Neural progenitor cell (in vitro differentiated cells): ENCODE data around the gene NUP107. TPM values are rescaled to one million over a fixed set of nuclear protein-coding genes. Genes with fewer than 3 reads are reported as not detected.

ENCODE experiments used
- DNase-seq: peaks from one replicate; pipeline ENCODE4 v3.0.0-alpha.2; 2016; ENCODE audit warnings: low spot score
- H2AFZ ChIP-seq: fragments of 200-600 bp; sonication (generic); replicated peaks from 2 replicates; pipeline ENCODE4 v1.6.1; 2016; ENCODE audit warnings: antibody characterized with exemption
- H3F3A ChIP-seq: fragments of 200-600 bp; sonication (generic); 2 replicates; pipeline ENCODE4 v1.6.1; 2016; ENCODE audit warnings: antibody characterized with exemption, low read depth
- H3K27ac ChIP-seq: fragments of 200-600 bp; sonication (generic); 2 replicates; pipeline ENCODE4 v1.5.1; 2016; ENCODE audit warnings: mild to moderate bottlenecking
- H3K27me3 ChIP-seq: fragments of 200-600 bp; sonication (generic); 2 replicates; pipeline ENCODE4 v1.6.1; 2016; ENCODE audit warnings: mild to moderate bottlenecking, moderate library complexity
- H3K36me3 ChIP-seq: fragments of 200-600 bp; sonication (generic); 2 replicates; pipeline ENCODE4 v1.5.1; 2016
- H3K4me1 ChIP-seq: fragments of 200-600 bp; sonication (generic); 2 replicates; pipeline ENCODE4 v1.6.1; 2016; ENCODE audit warnings: mixed run types
- H3K4me2 ChIP-seq: fragments of 200-600 bp; sonication (generic); 2 replicates; pipeline ENCODE4 v1.6.1; 2016
- H3K4me3 ChIP-seq: fragments of 200-600 bp; sonication (generic); 2 replicates; pipeline ENCODE4 v1.5.1; 2016
- H3K79me2 ChIP-seq: fragments of 200-600 bp; sonication (generic); 2 replicates; pipeline ENCODE4 v1.6.1; 2016; ENCODE audit warnings: low read depth
- H3K9ac ChIP-seq: fragments of 200-600 bp; sonication (generic); 2 replicates; pipeline ENCODE4 v1.6.1; 2016
- H3K9me3 ChIP-seq: fragments of 200-600 bp; sonication (generic); 2 replicates; pipeline ENCODE4 v1.5.1; 2016; ENCODE audit warnings: low read depth
- H4K20me1 ChIP-seq: fragments of 200-600 bp; sonication (generic); 2 replicates; pipeline ENCODE4 v1.6.1; 2016; ENCODE audit warnings: low read depth
- H3K27ac Mint-ChIP-seq: 3 replicates; pipeline ENCODE4 v1.8.0; 2021; ENCODE audit warnings: mixed read lengths
- H3K27me3 Mint-ChIP-seq: 2 replicates; pipeline ENCODE4 v1.8.0; 2022; ENCODE audit warnings: low read depth, mild to moderate bottlenecking, inconsistent platforms, moderate library complexity, mixed read lengths; ENCODE audit not compliant: insufficient read depth
- H3K36me3 Mint-ChIP-seq: 3 replicates; pipeline ENCODE4 v1.8.0; 2021; ENCODE audit warnings: mixed read lengths
- H3K4me1 Mint-ChIP-seq: 3 replicates; pipeline ENCODE4 v1.8.0; 2021; ENCODE audit warnings: mixed read lengths
- H3K4me3 Mint-ChIP-seq: 3 replicates; pipeline ENCODE4 v1.8.0; 2021; ENCODE audit warnings: mild to moderate bottlenecking, moderate library complexity, mixed read lengths
- H3K9me3 Mint-ChIP-seq: 3 replicates; pipeline ENCODE4 v1.8.0; 2020; ENCODE audit warnings: mixed read lengths
- CTCF ChIP-seq: fragments of 200-600 bp; sonication (generic); IDR thresholded peaks from 2 replicates; pipeline ENCODE4 v1.5.1; 2017; ENCODE audit warnings: antibody characterized with exemption, mild to moderate bottlenecking
- EZH2 ChIP-seq: fragments of 200-600 bp; sonication (generic); IDR thresholded peaks from 2 replicates; pipeline ENCODE4 v1.6.1; 2017; ENCODE audit warnings: antibody characterized with exemption, mild to moderate bottlenecking, moderate library complexity
- EZH2phosphoT487 ChIP-seq: fragments of 200-600 bp; sonication (generic); IDR thresholded peaks from 2 replicates; pipeline ENCODE4 v1.6.1; 2017; ENCODE audit warnings: antibody characterized with exemption
- total RNA-seq: library from RNA; depleted of rRNA; stranded (reverse); fragments of >200 nt; gene quantifications from 2 replicates; pipeline ENCODE4 v1.2.3, GENCODE V29; 2015; ENCODE audit warnings: low replicate concordance

Gene NUP107
- total RNA-seq, 1 donor from 2014 or later, result 231 TPM

GRCh38 chr12:68791897-68792481, 105.2 kb downstream of the NUP107 start:
- peaks cover 2% of the 10 kb centered on the region for H3K27me3 Mint-ChIP-seq
- H3K27ac Mint-ChIP-seq, result no peak overlapping the region
- H3K79me2 ChIP-seq, result no peaks in the 10 kb centered on the region
- H3K4me3 ChIP-seq, result no peak overlapping the region
- no peaks in the 10 kb centered on the region for H3K36me3 Mint-ChIP-seq
- H3K27me3 ChIP-seq, result no peaks in the 10 kb centered on the region
- DNase-seq, result no peak
- H4K20me1 ChIP-seq, result no peaks in the 10 kb centered on the region
- H3K36me3 ChIP-seq, result no peaks in the 10 kb centered on the region
- H2AFZ ChIP-seq, result no peak overlapping the region
- H3K27ac ChIP-seq, result no peak overlapping the region
- no peak overlapping the region for H3K4me3 Mint-ChIP-seq
- peaks cover 5% of the 10 kb centered on the region for H3K4me1 ChIP-seq
- no peak overlapping the region for H3K4me2 ChIP-seq
- no peak for TF ChIP-seq CTCF
- TF ChIP-seq EZH2, result no peak
- TF ChIP-seq EZH2phosphoT487, result no peak
- no peaks in the 10 kb centered on the region for H3K9me3 ChIP-seq
- no peaks in the 10 kb centered on the region for H3K4me1 Mint-ChIP-seq
- peaks cover 3% of the 10 kb centered on the region for H3F3A ChIP-seq
- no peak overlapping the region for H3K9ac ChIP-seq
- H3K9me3 Mint-ChIP-seq, result no peaks in the 10 kb centered on the region

DNA sequence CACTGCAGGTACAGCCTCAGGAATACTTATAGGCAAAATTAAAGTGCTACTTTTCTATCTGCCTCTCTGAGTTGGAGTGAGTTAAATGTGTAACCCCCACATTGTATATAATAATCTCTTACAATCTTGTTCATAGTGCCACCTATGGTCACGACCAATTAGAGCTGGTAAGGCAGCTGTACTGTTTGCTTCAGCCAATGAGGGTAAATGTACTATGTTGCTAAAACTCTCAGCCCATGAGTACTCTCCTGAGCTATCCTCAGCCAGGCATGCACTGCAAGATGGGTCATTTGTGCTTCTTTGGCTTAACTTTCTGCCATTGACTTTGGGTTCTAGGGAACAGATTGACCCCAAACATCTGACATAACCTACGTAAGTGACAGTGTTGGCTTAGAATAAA, 106.2 kb downstream of the NUP107 start:
- H3K4me3 Mint-ChIP-seq, result no peak overlapping the region
- Histone ChIP-seq H3K79me2 (no peaks in the 10 kb centered on the region), H3K4me2 (no peak overlapping the region), H3K9ac (no peak overlapping the region), H3K36me3 (no peaks in the 10 kb centered on the region), H3F3A (no peaks in the 10 kb centered on the region), H4K20me1 (no peaks in the 10 kb centered on the region), H2AFZ (peak overlapping the region; percentile 26), H3K27ac (no peak overlapping the region), H3K27me3 (no peaks in the 10 kb centered on the region), H3K9me3 (no peaks in the 10 kb centered on the region), H3K4me3 (no peak overlapping the region), H3K4me1 (no peaks in the 10 kb centered on the region)
- TF ChIP-seq EZH2phosphoT487 (no peak), EZH2 (no peak), CTCF (no peak)
- no peak overlapping the region for H3K27ac Mint-ChIP-seq
- H3K4me1 Mint-ChIP-seq, result no peaks in the 10 kb centered on the region
- no peaks in the 10 kb centered on the region for H3K36me3 Mint-ChIP-seq
- peak; percentile 14 for DNase-seq
- H3K27me3 Mint-ChIP-seq, result peaks cover 2% of the 10 kb centered on the region
- no peaks in the 10 kb centered on the region for H3K9me3 Mint-ChIP-seq

DNA sequence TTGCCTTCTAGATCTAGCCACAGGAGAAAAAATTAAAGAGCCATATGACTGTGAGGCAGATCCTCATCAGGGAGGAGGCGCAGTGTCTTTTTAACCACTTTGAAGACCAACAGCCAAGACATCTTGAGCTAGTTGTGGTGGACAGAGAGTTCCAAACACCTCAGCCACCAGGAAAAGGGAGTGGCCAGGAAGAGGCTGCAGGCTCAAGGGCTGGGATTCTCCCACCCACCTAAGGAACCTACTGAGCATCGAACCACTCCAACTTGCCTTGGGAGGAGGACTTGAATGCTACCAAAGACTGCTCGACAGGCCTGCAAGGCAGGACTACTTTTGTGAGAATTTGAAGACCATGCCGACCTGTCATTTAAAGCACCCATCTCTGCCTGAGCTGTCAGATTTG, 106.7 kb downstream of the NUP107 start:
- Histone ChIP-seq H3K27ac (no peak overlapping the region), H3K4me3 (no peak overlapping the region), H3K4me1 (no peaks in the 10 kb centered on the region), H3K27me3 (no peaks in the 10 kb centered on the region), H3K36me3 (no peaks in the 10 kb centered on the region), H3K4me2 (no peak overlapping the region), H3K9me3 (no peaks in the 10 kb centered on the region), H3K9ac (no peak overlapping the region), H2AFZ (peak overlapping the region; percentile 26), H3F3A (no peaks in the 10 kb centered on the region), H3K79me2 (no peaks in the 10 kb centered on the region), H4K20me1 (no peaks in the 10 kb centered on the region)
- Mint-ChIP-seq H3K27me3 (peaks cover 2% of the 10 kb centered on the region), H3K36me3 (no peaks in the 10 kb centered on the region), H3K27ac (no peak overlapping the region), H3K9me3 (no peaks in the 10 kb centered on the region), H3K4me1 (no peaks in the 10 kb centered on the region), H3K4me3 (no peak overlapping the region)
- no peak for DNase-seq
- no peak for TF ChIP-seq EZH2
- TF ChIP-seq CTCF, result no peak
- no peak for TF ChIP-seq EZH2phosphoT487
